HUES64 (cell line): ENCODE measurements around the gene ADGRG2.
"Not testable (repeated sequence)": the region's sequence is repeated elsewhere in the genome, so short reads cannot be mapped to it uniquely, and the experiment has no call there.

Experiments used
- H3K27ac ChIP-seq: 2 replicates; pipeline ENCODE4 v1.7.0; 2013; ENCODE audit warnings: low read depth, low read length, inconsistent platforms
- H3K27me3 ChIP-seq: 2 replicates; pipeline ENCODE4 v1.6.1; 2013; ENCODE audit warnings: mild to moderate bottlenecking, low read length; ENCODE audit not compliant: insufficient read depth
- H3K36me3 ChIP-seq: 2 replicates; pipeline ENCODE4 v1.6.1; 2013; ENCODE audit warnings: mild to moderate bottlenecking, low read length; ENCODE audit not compliant: insufficient read depth
- H3K4me1 ChIP-seq: 2 replicates; pipeline ENCODE4 v1.6.1; 2013; ENCODE audit warnings: mild to moderate bottlenecking, low read length, moderate library complexity; ENCODE audit not compliant: insufficient read depth
- H3K4me3 ChIP-seq: 2 replicates; pipeline ENCODE4 v1.5.1; 2013; ENCODE audit warnings: mild to moderate bottlenecking, low read length, moderate library complexity
- H3K9ac ChIP-seq: 2 replicates; pipeline ENCODE4 v1.6.1; 2013; ENCODE audit warnings: mild to moderate bottlenecking, low read depth, low read length
- H3K9me3 ChIP-seq: 2 replicates; pipeline ENCODE4 v1.6.1; 2013; ENCODE audit warnings: low read depth, low read length; ENCODE audit not compliant: insufficient read depth
- WGBS: fragments of 150-250, 120-280 bp; methylation state at CpG from one replicate; pipeline ENCODE4 v1.1.7; 2013; ENCODE audit warnings: missing lambda C conversion rate; 5-methylcytosine and 5-hydroxymethylcytosine counted together

Gene ADGRG2

GRCh38 chrX:18998653-18999052 is 123.6 kb downstream of the ADGRG2 start:
- no peaks in the 10 kb centered on the region for H3K9me3 ChIP-seq
- 79% methylated on average over 1 of the region's 1 CpG for WGBS
- H3K36me3 ChIP-seq: no peaks in the 10 kb centered on the region
- no peak overlapping the region for H3K9ac ChIP-seq
- peaks cover 18% of the 10 kb centered on the region for H3K4me1 ChIP-seq
- no peak overlapping the region for H3K27ac ChIP-seq
- H3K27me3 ChIP-seq: no peaks in the 10 kb centered on the region
- no peak overlapping the region for H3K4me3 ChIP-seq

GRCh38 chrX:18997916-18998315 is 124.4 kb downstream of the ADGRG2 start:
- Histone ChIP-seq H3K27me3 (no peaks in the 10 kb centered on the region), H3K4me1 (peaks cover 18% of the 10 kb centered on the region), H3K9me3 (no peaks in the 10 kb centered on the region), H3K9ac (no peak overlapping the region), H3K27ac (peak overlapping the region; percentile 24; the same call in 1 of the 2 replicates), H3K36me3 (no peaks in the 10 kb centered on the region), H3K4me3 (no peak overlapping the region)
- 19% methylated on average over 4 of the region's 4 CpGs for WGBS

- no peaks in the 10 kb centered on the region for H3K27me3 ChIP-seq
- no peak overlapping the region for H3K4me3 ChIP-seq
- no peak overlapping the region for H3K9ac ChIP-seq
- peaks cover 18% of the 10 kb centered on the region for H3K4me1 ChIP-seq
- H3K27ac ChIP-seq: no peak overlapping the region
- H3K9me3 ChIP-seq: no peaks in the 10 kb centered on the region
- H3K36me3 ChIP-seq: no peaks in the 10 kb centered on the region
Measured at GRCh38 chrX:18996536-18996935, 125.7 kb downstream of the ADGRG2 start.

- no peak overlapping the region for H3K27ac ChIP-seq
- no peak overlapping the region for H3K9ac ChIP-seq
- no peaks in the 10 kb centered on the region for H3K9me3 ChIP-seq
- H3K4me1 ChIP-seq: peaks cover 18% of the 10 kb centered on the region
- WGBS: no CpG with 5 or more reads among the region's 3 CpGs
- H3K36me3 ChIP-seq: no peaks in the 10 kb centered on the region
- H3K27me3 ChIP-seq: no peaks in the 10 kb centered on the region
- H3K4me3 ChIP-seq: no peak overlapping the region
Measured at GRCh38 chrX:18995221-18995620, 127.0 kb downstream of the ADGRG2 start.

GRCh38 chrX:18994713-18995112 is 127.6 kb downstream of the ADGRG2 start:
- H3K27me3 ChIP-seq: no peaks in the 10 kb centered on the region
- H3K27ac ChIP-seq: no peak overlapping the region
- no peaks in the 10 kb centered on the region for H3K9me3 ChIP-seq
- H3K4me1 ChIP-seq: peaks cover 18% of the 10 kb centered on the region
- no peak overlapping the region for H3K9ac ChIP-seq
- 92% methylated on average over 1 of the region's 3 CpGs for WGBS
- H3K4me3 ChIP-seq: no peak overlapping the region
- H3K36me3 ChIP-seq: no peaks in the 10 kb centered on the region

- no peaks in the 10 kb centered on the region for H3K9me3 ChIP-seq
- 89% methylated on average over 6 of the region's 7 CpGs for WGBS
- H3K9ac ChIP-seq: no peak overlapping the region
- H3K27ac ChIP-seq: no peak overlapping the region
- H3K36me3 ChIP-seq: no peaks in the 10 kb centered on the region
- no peak overlapping the region for H3K4me3 ChIP-seq
- H3K4me1 ChIP-seq: peaks cover 15% of the 10 kb centered on the region
- no peaks in the 10 kb centered on the region for H3K27me3 ChIP-seq
Measured at GRCh38 chrX:18992829-18993228, 129.4 kb downstream of the ADGRG2 start.

GRCh38 chrX:18985186-18985435 is 137.2 kb downstream of the ADGRG2 start:
- Histone ChIP-seq H3K27ac (no peak overlapping the region), H3K9ac (peak overlapping the region; percentile 86), H3K4me3 (peak overlapping the region; percentile 84), H3K4me1 (no peaks in the 10 kb centered on the region), H3K36me3 (no peaks in the 10 kb centered on the region), H3K27me3 (no peaks in the 10 kb centered on the region), H3K9me3 (no peaks in the 10 kb centered on the region)
- 14% methylated on average over 4 of the region's 4 CpGs for WGBS

- Histone ChIP-seq H3K4me3 (peak overlapping the region; percentile 84), H3K9me3 (no peaks in the 10 kb centered on the region), H3K27ac (peak overlapping the region; percentile 85), H3K4me1 (no peaks in the 10 kb centered on the region), H3K36me3 (no peaks in the 10 kb centered on the region), H3K27me3 (no peaks in the 10 kb centered on the region), H3K9ac (peak overlapping the region; percentile 86)
- under 1% methylated on average over 71 of the region's 71 CpGs for WGBS
Measured at GRCh38 chrX:18984381-18985185, 137.7 kb downstream of the ADGRG2 start.

- Histone ChIP-seq H3K27me3 (no peaks in the 10 kb centered on the region), H3K36me3 (no peaks in the 10 kb centered on the region), H3K27ac (peak within 1 kb of the TSS; percentile 85), H3K4me1 (no peaks in the 10 kb centered on the region), H3K9me3 (no peaks in the 10 kb centered on the region), H3K4me3 (peak within 1 kb of the TSS; percentile 84), H3K9ac (peak within 1 kb of the TSS; percentile 86)
- WGBS: under 1% methylated on average over 64 of the region's 64 CpGs
Measured at GRCh38 chrX:18983666-18984380, 138.4 kb downstream of the ADGRG2 start, which contains the start of gene PHKA2. TSS of gene PHKA2 (minus strand) at chrX:18984114. CDS start at chrX:18983932, 182 bp downstream.

GRCh38 chrX:18981124-18981807 is 141.0 kb downstream of the ADGRG2 start:
- Histone ChIP-seq H3K4me3 (no peak overlapping the region), H3K9ac (no peak overlapping the region), H3K27me3 (no peaks in the 10 kb centered on the region), H3K9me3 (no peaks in the 10 kb centered on the region), H3K27ac (no peak overlapping the region), H3K36me3 (no peaks in the 10 kb centered on the region), H3K4me1 (no peaks in the 10 kb centered on the region)
- 95% methylated on average over 6 of the region's 6 CpGs for WGBS

- not testable (repeated sequence) for H3K36me3 ChIP-seq, H3K4me3 ChIP-seq, H3K4me1 ChIP-seq, H3K27me3 ChIP-seq, H3K9me3 ChIP-seq, H3K9ac ChIP-seq, H3K27ac ChIP-seq
- WGBS: 91% methylated on average over 5 of the region's 6 CpGs
Measured at GRCh38 chrX:18980262-18980661, 142.0 kb downstream of the ADGRG2 start.
